Type B pancreatic cell (in vitro differentiated cells): ENCODE data around the gene DOK5. TPM values are rescaled to one million over a fixed set of nuclear protein-coding genes. Genes with fewer than 3 reads are reported as not detected.

Experiments
- DNase-seq: peaks from one replicate; pipeline ENCODE4 v3.0.0; 2021; ENCODE audit warnings: mixed read lengths; ENCODE audit not compliant: unreplicated experiment; ENCODE audit errors: extremely low spot score
- H3K27ac Mint-ChIP-seq: 2 replicates; pipeline ENCODE4 v1.8.0; 2021; ENCODE audit warnings: mild to moderate bottlenecking, mixed read lengths
- H3K27me3 Mint-ChIP-seq: 2 replicates; pipeline ENCODE4 v1.8.0; 2021; ENCODE audit warnings: mixed read lengths
- H3K36me3 Mint-ChIP-seq: 2 replicates; pipeline ENCODE4 v1.8.0; 2021; ENCODE audit warnings: mixed read lengths
- H3K4me1 Mint-ChIP-seq: one replicate; pipeline ENCODE4 v1.8.0; 2021; ENCODE audit warnings: mixed read lengths; ENCODE audit not compliant: unreplicated experiment
- H3K4me3 Mint-ChIP-seq: 2 replicates; pipeline ENCODE4 v1.8.0; 2021; ENCODE audit warnings: mild to moderate bottlenecking, mixed read lengths
- H3K9me3 Mint-ChIP-seq: 2 replicates; pipeline ENCODE4 v1.8.0; 2021; ENCODE audit warnings: mixed read lengths
- total RNA-seq: library from RNA; stranded (reverse); gene quantifications from 2 replicates; pipeline ENCODE4 v1.2.1, GENCODE V29; 2021; ENCODE audit warnings: low replicate concordance
- TF ChIP-seq, protein P1 (sequence below): fragments of 200-600 bp; sonication (generic); conservative IDR thresholded peaks from 2 replicates; pipeline ENCODE4 v1.5.0; 2021; ENCODE audit warnings: antibody characterized with exemption, mild to moderate bottlenecking

The DOK5 gene
- total RNA-seq, 1 donor from 2014 or later = 26.9 TPM

GRCh38 chr20:54557806-54558590, 82.6 kb downstream of the DOK5 start:
- TF ChIP-seq, protein P1, sequence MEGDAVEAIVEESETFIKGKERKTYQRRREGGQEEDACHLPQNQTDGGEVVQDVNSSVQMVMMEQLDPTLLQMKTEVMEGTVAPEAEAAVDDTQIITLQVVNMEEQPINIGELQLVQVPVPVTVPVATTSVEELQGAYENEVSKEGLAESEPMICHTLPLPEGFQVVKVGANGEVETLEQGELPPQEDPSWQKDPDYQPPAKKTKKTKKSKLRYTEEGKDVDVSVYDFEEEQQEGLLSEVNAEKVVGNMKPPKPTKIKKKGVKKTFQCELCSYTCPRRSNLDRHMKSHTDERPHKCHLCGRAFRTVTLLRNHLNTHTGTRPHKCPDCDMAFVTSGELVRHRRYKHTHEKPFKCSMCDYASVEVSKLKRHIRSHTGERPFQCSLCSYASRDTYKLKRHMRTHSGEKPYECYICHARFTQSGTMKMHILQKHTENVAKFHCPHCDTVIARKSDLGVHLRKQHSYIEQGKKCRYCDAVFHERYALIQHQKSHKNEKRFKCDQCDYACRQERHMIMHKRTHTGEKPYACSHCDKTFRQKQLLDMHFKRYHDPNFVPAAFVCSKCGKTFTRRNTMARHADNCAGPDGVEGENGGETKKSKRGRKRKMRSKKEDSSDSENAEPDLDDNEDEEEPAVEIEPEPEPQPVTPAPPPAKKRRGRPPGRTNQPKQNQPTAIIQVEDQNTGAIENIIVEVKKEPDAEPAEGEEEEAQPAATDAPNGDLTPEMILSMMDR = no peak
- Mint-ChIP-seq H3K9me3 (no peaks in the 10 kb centered on the region), H3K27me3 (peaks cover 5% of the 10 kb centered on the region), H3K27ac (no peak overlapping the region), H3K36me3 (peaks cover 4% of the 10 kb centered on the region), H3K4me1 (no peaks in the 10 kb centered on the region), H3K4me3 (no peak overlapping the region)
- no peak for DNase-seq

DNA sequence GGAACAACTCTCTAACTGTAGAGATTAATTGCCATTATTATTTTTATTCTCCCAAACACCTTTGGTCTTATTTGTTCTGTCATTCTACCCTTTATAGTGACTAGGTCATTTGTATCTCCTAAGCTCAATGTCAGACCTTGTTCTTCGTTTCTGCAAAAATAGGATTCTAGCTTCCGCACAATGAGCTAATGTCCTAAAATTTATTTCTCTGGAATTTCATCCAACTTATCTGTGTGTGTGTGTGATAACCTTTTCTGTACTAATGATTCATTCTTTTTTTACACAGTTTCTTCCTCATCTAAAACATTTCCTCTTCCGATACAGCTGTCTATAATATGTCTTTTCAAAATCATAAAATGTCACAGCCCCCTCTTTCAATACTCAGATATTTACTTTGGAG, 84.5 kb downstream of the DOK5 start:
- Mint-ChIP-seq H3K27ac (no peak overlapping the region), H3K27me3 (peaks cover 5% of the 10 kb centered on the region), H3K9me3 (no peaks in the 10 kb centered on the region), H3K36me3 (peaks cover 4% of the 10 kb centered on the region), H3K4me3 (no peak overlapping the region), H3K4me1 (no peaks in the 10 kb centered on the region)
- TF ChIP-seq, protein P1 = no peak
- DNase-seq = no peak

GRCh38 chr20:54560357-54560756, 85.0 kb downstream of the DOK5 start:
- H3K4me3 Mint-ChIP-seq = no peak overlapping the region
- TF ChIP-seq, protein P1 = no peak
- peaks cover 5% of the 10 kb centered on the region for H3K27me3 Mint-ChIP-seq
- DNase-seq = no peak
- peaks cover 4% of the 10 kb centered on the region for H3K36me3 Mint-ChIP-seq
- H3K4me1 Mint-ChIP-seq = no peaks in the 10 kb centered on the region
- H3K9me3 Mint-ChIP-seq = no peaks in the 10 kb centered on the region
- no peak overlapping the region for H3K27ac Mint-ChIP-seq

DNA sequence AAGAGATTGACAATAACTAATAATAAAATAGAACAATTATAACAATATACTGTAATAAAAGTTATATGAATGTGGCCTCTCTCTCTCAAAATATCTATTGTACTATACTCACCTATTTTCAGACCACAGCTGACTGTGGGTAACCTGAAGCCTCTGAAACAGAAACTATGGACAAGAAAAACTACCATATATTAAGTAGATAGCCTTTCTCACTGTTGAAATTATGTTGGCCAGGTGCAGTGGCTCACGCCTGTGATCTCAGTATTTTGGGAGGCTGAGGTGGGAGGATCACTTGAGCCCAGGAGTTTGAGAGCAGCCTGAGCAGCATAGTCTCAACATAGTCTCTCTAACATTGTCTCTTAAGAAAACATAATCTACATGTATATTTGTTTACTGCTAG, 89.9 kb downstream of the DOK5 start:
- Mint-ChIP-seq H3K4me1 (no peaks in the 10 kb centered on the region), H3K9me3 (no peaks in the 10 kb centered on the region), H3K27ac (no peak overlapping the region), H3K4me3 (no peak overlapping the region), H3K36me3 (no peaks in the 10 kb centered on the region), H3K27me3 (no peaks in the 10 kb centered on the region)
- DNase-seq = no peak
- TF ChIP-seq, protein P1 = no peak

DNA sequence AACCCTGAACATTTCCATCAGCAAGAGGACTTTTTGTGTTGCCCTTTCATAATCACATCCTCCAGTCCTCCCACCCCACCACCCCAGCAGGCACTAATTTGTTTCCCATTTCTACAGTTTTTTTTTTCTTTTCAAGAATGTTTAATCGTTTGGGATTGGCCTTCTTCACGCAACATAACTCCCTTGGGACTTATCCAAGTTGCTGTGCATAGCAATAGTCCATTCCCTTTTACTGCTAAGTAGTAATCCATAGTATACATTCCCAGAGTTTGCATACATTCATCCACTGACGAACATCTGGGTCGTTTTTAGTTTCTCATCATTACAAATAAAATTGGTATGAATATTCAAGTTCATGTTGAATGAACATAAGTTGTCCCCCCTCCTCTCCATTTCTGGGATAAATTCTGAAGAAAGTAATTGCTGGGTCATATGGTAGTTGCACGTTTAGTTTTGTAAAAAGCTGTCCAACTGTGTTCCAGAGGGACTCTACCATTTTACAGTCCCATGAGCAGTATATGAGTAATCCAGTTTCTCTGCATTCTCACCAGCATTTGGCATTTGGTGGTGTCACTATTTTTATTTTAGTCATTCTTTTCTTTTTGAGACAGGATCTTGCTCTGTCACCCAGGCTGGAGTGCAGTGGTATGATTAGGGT, 90.8 kb downstream of the DOK5 start:
- Mint-ChIP-seq H3K9me3 (no peaks in the 10 kb centered on the region), H3K4me3 (no peak overlapping the region), H3K27me3 (no peaks in the 10 kb centered on the region), H3K27ac (no peak overlapping the region), H3K36me3 (no peaks in the 10 kb centered on the region), H3K4me1 (no peaks in the 10 kb centered on the region)
- TF ChIP-seq, protein P1 = no peak
- no peak for DNase-seq
